ENCODE data around the gene SLC51B. TPM values are rescaled to one million over a fixed set of nuclear protein-coding genes. Genes with fewer than 3 reads are reported as not detected.
"Not testable (repeated sequence)": the region's sequence is repeated elsewhere in the genome, so short reads cannot be mapped to it uniquely, and the experiment has no call there.

The SLC51B gene
- polyA plus RNA-seq, 1 donor from 2014 or later: not detected

DNA sequence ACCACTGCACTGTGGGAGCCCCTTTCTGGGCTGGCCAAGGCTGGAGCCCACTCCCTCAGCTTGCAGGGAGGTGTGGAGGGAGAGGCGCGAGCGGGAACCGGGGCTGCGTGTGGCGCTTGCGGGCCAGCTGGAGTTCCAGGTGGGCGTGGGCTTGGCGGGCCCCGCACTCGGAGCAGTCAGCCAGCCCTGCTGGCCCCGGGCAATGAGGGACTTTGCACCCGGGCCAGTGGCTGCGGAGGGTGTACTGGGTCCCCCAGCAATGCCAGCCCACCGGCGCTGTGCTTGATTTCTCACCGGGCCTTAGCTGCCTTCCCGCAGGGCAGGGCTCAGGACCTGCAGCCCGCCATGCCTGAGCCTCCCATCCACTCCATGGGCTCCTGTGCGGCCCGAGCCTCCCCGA is 29.8 kb downstream of the SLC51B start:
- not testable (repeated sequence) for H3K4me3 ChIP-seq (ENCODE audit: low read length); H3K9ac ChIP-seq (ENCODE audit: low read length); H3K79me2 ChIP-seq (replicated peaks; ENCODE audit: insufficient read depth, low read length); H3K27me3 ChIP-seq (ENCODE audit: insufficient read depth, low read depth, low read length); H3K9me3 ChIP-seq (ENCODE audit: low read length); H3K36me3 ChIP-seq (ENCODE audit: insufficient read depth, low read length); H2AFZ ChIP-seq (ENCODE audit: low read depth, low read length); H3K27ac ChIP-seq (ENCODE audit: low read length); H4K20me1 ChIP-seq (ENCODE audit: insufficient read depth); H3F3A ChIP-seq (ENCODE audit: insufficient read depth, low read length, poor library complexity, severe bottlenecking); H3K4me2 ChIP-seq (ENCODE audit: low read length); H3K9me2 ChIP-seq (ENCODE audit: insufficient read depth, low read length)

DNA sequence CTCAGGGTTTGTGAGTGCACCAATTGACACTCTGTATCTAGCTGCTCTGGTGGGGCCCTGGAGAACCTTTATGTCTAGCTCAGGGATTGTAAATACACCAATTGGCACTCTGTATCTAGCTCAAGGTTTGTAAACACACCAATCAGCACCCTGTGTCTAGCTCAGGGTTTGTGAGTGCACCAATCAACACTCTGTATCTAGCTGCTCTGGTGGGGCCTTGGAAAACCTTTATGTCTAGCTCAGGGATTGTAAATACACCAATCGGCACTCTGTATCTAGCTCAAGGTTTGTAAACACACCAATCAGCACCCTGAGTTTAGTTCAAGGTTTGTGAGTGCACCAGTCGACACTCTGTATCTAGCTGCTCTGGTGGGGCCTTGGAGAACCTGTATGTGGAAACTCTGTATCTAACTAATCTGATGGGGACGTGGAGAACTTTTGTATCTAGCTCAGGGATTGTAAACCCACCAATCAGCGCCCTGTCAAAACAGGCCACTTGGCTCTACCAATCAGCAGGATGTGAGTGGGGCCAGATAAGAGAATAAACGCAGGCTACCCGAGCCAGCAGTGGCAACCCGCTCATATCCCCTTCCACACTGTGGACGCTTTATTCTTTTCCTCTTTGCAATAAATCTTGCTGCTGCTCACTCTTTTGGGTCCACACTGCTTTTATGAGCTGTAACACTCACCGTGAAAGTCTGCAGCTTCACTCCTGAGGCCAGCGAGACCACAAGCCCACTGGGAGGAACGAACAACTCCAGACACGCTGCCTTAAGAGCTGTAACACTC is 30.6 kb downstream of the SLC51B start:
- not testable (repeated sequence) for H3K9me3 ChIP-seq (ENCODE audit: low read length); H2AFZ ChIP-seq (ENCODE audit: low read depth, low read length); H4K20me1 ChIP-seq (ENCODE audit: insufficient read depth); H3K27me3 ChIP-seq (ENCODE audit: insufficient read depth, low read depth, low read length); H3K79me2 ChIP-seq (replicated peaks; ENCODE audit: insufficient read depth, low read length); H3K36me3 ChIP-seq (ENCODE audit: insufficient read depth, low read length); H3K4me2 ChIP-seq (ENCODE audit: low read length); H3K27ac ChIP-seq (ENCODE audit: low read length); H3F3A ChIP-seq (ENCODE audit: insufficient read depth, low read length, poor library complexity, severe bottlenecking); H3K4me3 ChIP-seq (ENCODE audit: low read length); H3K9ac ChIP-seq (ENCODE audit: low read length); H3K9me2 ChIP-seq (ENCODE audit: insufficient read depth, low read length)

- no peak within 1 kb of the TSS for H3K4me3 ChIP-seq (ENCODE audit: low read length)
- TF ChIP-seq EP300 (conservative IDR thresholded peaks at IDR 0.05; ENCODE audit: poor library complexity, severe bottlenecking) (no peak), MXI1 (conservative IDR thresholded peaks at IDR 0.05; ENCODE audit: poor library complexity, severe bottlenecking) (no peak), REST (IDR thresholded peaks at IDR 0.05; ENCODE audit: borderline replicate concordance) (no peak), RAD21 (conservative IDR thresholded peaks at IDR 0.05) (no peak), SMC3 (conservative IDR thresholded peaks at IDR 0.05; ENCODE audit: poor library complexity) (no peak), CTCF (IDR thresholded peaks at IDR 0.05; ENCODE audit: poor library complexity, severe bottlenecking) (no peak), EZH2 (IDR thresholded peaks at IDR 0.05; ENCODE audit: borderline replicate concordance, insufficient read depth, low read length, poor library complexity, severe bottlenecking) (no peak), TAF1 (IDR thresholded peaks at IDR 0.05; ENCODE audit: low read depth) (no peak), POLR2AphosphoS5 (IDR thresholded peaks at IDR 0.05) (no peak)
These were observed 31.5 kb downstream of the SLC51B start, which contains the start of gene KBTBD13 for GRCh38 chr15:65076486-65077290. KBTBD13 (plus strand) TSS chr15:65076746; CDS start chr15:65076816, 70 bp downstream.

More at GRCh38 chr15:65076486-65077290, 31.5 kb downstream of the SLC51B start, which contains the start of gene KBTBD13:
- H3K79me2 ChIP-seq (replicated peaks; ENCODE audit: insufficient read depth, low read length): no peaks in the 10 kb centered on the region
- H3K9me2 ChIP-seq (ENCODE audit: insufficient read depth, low read length): no peaks in the 10 kb centered on the region
- H2AFZ ChIP-seq (ENCODE audit: low read depth, low read length): no peak within 1 kb of the TSS
- no peak within 1 kb of the TSS for H3K9ac ChIP-seq (ENCODE audit: low read length)
- peaks cover 4% of the 10 kb centered on the region for H3K27me3 ChIP-seq (ENCODE audit: insufficient read depth, low read depth, low read length)
- H3K9me3 ChIP-seq (ENCODE audit: low read length): no peaks in the 10 kb centered on the region
- H4K20me1 ChIP-seq (ENCODE audit: insufficient read depth): no peaks in the 10 kb centered on the region
- no peaks in the 10 kb centered on the region for H3F3A ChIP-seq (ENCODE audit: insufficient read depth, low read length, poor library complexity, severe bottlenecking)
- H3K4me2 ChIP-seq (ENCODE audit: low read length): no peak within 1 kb of the TSS
- no peaks in the 10 kb centered on the region for H3K36me3 ChIP-seq (ENCODE audit: insufficient read depth, low read length)
- H3K27ac ChIP-seq (ENCODE audit: low read length): no peak within 1 kb of the TSS

Measured in neural cell (in vitro differentiated cells).